Esophagus muscularis mucosa (tissue), 4 donors: Measurements from ENCODE around the gene DISC1. TPM values are rescaled to one million over a fixed set of nuclear protein-coding genes. Genes with fewer than 3 reads are reported as not detected.

Experiments
- DNase-seq: peaks from one replicate; pipeline ENCODE4 v3.0.0-alpha.2; 2017; ENCODE audit errors: extremely low spot score
- H3K27ac ChIP-seq, 4 donors: fragments of 200-600 bp; sonication (generic); replicated peaks in 1 of 4; 1 replicate in 3 of 4; 2 replicates in 1 of 4; pipeline ENCODE4 v1.5.1; 2016 to 2019; ENCODE audit warnings: mild to moderate bottlenecking in 1 of 4
- H3K27me3 ChIP-seq, 4 donors: fragments of 200-600 bp; sonication (generic); one replicate each; pipeline versions ENCODE4 v1.5.1 to v1.6.0; 2016 to 2019
- H3K36me3 ChIP-seq, 4 donors: fragments of 200-600 bp; sonication (generic); one replicate each; pipeline ENCODE4 v1.5.1; 2016 to 2019
- H3K4me1 ChIP-seq, 4 donors: fragments of 200-600 bp; sonication (generic); one replicate each; pipeline ENCODE4 v1.5.1; 2016 to 2019
- H3K4me3 ChIP-seq, 4 donors: fragments of 200-600 bp; sonication (generic); 1 replicate in 2 of 4; 2 replicates in 2 of 4; pipeline ENCODE4 v1.5.1; 2016 to 2019; ENCODE audit warnings: mild to moderate bottlenecking in 4 of 4, moderate library complexity in 1 of 4
- H3K9me3 ChIP-seq, 4 donors: fragments of 200-600 bp; sonication (generic); 1 replicate in 3 of 4; 2 replicates in 1 of 4; pipeline ENCODE4 v1.5.1; 2016 to 2019
- EP300 ChIP-seq: sonication (generic); formaldehyde crosslinking; IDR thresholded peaks from one replicate; pipeline ENCODE4 v1.6.1; 2017; ENCODE audit warnings: antibody characterized with exemption
- POLR2A ChIP-seq: fragments of 450-650 bp; IDR thresholded peaks from one replicate; pipeline ENCODE4 v1.6.1; 2017; ENCODE audit warnings: antibody characterized with exemption, moderate library complexity, mild to moderate bottlenecking, low read depth
- POLR2AphosphoS5 ChIP-seq, 2 donors: sonication (generic); formaldehyde crosslinking; IDR thresholded peaks; one replicate each; pipeline ENCODE4 v1.6.1; 2017; ENCODE audit warnings: antibody characterized with exemption in 2 of 2
- WGBS: methylation state at CpG from one replicate; pipeline ENCODE4 v1.1.5; 2018; 5-methylcytosine and 5-hydroxymethylcytosine counted together
- intact Hi-C: fragments of 100-400 bp; cut with DNase I; formaldehyde crosslinking; loops from one replicate; pipeline ENCODE4 v1.15.1; 2023
- total RNA-seq, 4 donors: library from RNA; depleted of rRNA; stranded (reverse); fragments of >200 nt; gene quantifications; one replicate each; pipeline versions ENCODE4 v1.1.0 to v1.2.1, GENCODE V29; 2016
- TF ChIP-seq, protein P1 (sequence below), 3 experiments: fragments of 200-600 bp in 2 of 3; fragments of 450-650 bp in 1 of 3; sonication (generic) in 2 of 3; IDR thresholded peaks; one replicate each; pipeline ENCODE4 v1.5.1; 2017 to 2019; ENCODE audit warnings: antibody characterized with exemption in 3 of 3, mild to moderate bottlenecking in 2 of 3, moderate library complexity in 1 of 3

DISC1 gene
- total RNA-seq, 4 donors from 2014 or later = 5.3 to 6.6 (median 6.2) TPM

DNA sequence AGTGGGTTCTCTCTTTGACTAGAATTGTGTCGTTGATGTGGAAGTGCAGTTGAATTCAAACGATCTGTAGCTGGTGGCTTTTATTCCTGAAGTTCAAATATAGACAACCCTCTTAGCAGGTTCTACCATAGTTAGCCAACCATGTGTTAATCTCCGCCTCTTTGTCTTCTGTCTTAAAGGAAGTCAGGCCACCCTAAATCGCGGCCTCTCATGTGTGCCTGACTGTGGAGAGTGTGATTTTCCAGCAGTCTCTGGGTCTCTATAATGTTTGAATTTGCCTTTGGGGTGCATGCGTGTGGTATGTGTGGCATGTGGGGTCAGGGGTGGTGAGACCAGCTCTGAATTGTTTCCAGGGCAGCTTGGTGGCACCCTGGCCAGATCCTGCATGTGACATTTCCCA, 244.9 kb downstream of the DISC1 start:
- Histone ChIP-seq H3K27ac (no peak overlapping the region), H3K9me3 (peaks cover 0 to 10% (median 0%) of the 10 kb centered on the region in 4 donors), H3K27me3 (no peaks in the 10 kb centered on the region), H3K36me3 (no peaks in the 10 kb centered on the region), H3K4me3 (no peak overlapping the region), H3K4me1 (peaks cover 9 to 17% (median 16%) of the 10 kb centered on the region in 4 donors)
- TF ChIP-seq, protein P1, sequence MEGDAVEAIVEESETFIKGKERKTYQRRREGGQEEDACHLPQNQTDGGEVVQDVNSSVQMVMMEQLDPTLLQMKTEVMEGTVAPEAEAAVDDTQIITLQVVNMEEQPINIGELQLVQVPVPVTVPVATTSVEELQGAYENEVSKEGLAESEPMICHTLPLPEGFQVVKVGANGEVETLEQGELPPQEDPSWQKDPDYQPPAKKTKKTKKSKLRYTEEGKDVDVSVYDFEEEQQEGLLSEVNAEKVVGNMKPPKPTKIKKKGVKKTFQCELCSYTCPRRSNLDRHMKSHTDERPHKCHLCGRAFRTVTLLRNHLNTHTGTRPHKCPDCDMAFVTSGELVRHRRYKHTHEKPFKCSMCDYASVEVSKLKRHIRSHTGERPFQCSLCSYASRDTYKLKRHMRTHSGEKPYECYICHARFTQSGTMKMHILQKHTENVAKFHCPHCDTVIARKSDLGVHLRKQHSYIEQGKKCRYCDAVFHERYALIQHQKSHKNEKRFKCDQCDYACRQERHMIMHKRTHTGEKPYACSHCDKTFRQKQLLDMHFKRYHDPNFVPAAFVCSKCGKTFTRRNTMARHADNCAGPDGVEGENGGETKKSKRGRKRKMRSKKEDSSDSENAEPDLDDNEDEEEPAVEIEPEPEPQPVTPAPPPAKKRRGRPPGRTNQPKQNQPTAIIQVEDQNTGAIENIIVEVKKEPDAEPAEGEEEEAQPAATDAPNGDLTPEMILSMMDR (IDR thresholded peaks at IDR 0.05) = no peak
- TF ChIP-seq POLR2A (no peak), EP300 (no peak), POLR2AphosphoS5 (IDR thresholded peaks at IDR 0.05) (no peak)
- 97% methylated on average over 6 of the region's 6 CpGs for WGBS
- DNase-seq = no peak
- intact Hi-C loops = no loop called here

- Histone ChIP-seq H3K36me3 (no peaks in the 10 kb centered on the region), H3K27ac (no peak overlapping the region), H3K4me1 (peaks cover 9 to 13% (median 12%) of the 10 kb centered on the region in 4 donors), H3K4me3 (no peak overlapping the region), H3K27me3 (no peaks in the 10 kb centered on the region), H3K9me3 (peaks cover 0 to 11% (median 0%) of the 10 kb centered on the region in 4 donors)
- no peak for DNase-seq
- WGBS = 76% methylated on average over 5 of the region's 5 CpGs
- TF ChIP-seq POLR2AphosphoS5 (IDR thresholded peaks at IDR 0.05) (no peak), EP300 (no peak), POLR2A (no peak)
- TF ChIP-seq, protein P1 (IDR thresholded peaks at IDR 0.05) = no peak
- intact Hi-C loops = no loop called here
Measured at GRCh38 chr1:231871878-231872277, 245.3 kb downstream of the DISC1 start.

DNA sequence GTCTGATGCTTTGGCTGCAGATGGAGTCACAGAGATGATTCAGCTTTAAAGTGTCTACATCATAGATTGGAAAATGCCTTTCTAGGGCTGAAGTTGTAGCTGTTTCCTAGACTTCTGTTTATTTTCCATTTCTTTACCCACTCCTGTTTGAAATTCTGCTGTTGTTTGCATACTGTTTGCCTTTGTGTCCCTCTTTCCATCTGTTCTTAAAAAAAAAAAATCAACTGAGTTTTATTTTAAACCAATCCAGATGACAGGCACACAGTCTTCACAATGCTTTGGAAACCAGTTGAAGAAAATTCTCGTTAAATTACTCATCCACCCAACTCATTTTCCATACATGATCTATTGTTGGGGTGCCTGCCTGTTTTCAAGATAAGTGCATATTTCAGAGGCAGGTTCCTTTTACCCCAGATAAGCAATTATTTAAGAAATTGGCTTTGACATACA, 245.9 kb downstream of the DISC1 start:
- WGBS = 87% methylated on average over 1 of the region's 1 CpG
- DNase-seq = no peak
- Histone ChIP-seq H3K36me3 (no peaks in the 10 kb centered on the region), H3K4me3 (no peak overlapping the region), H3K4me1 (peaks cover 3 to 7% (median 6%) of the 10 kb centered on the region in 4 donors), H3K27ac (no peak overlapping the region), H3K27me3 (no peaks in the 10 kb centered on the region), H3K9me3 (peaks cover 0 to 11% (median 0%) of the 10 kb centered on the region in 4 donors)
- no peak for TF ChIP-seq POLR2AphosphoS5 (IDR thresholded peaks at IDR 0.05)
- TF ChIP-seq EP300 = no peak
- TF ChIP-seq, protein P1 (IDR thresholded peaks at IDR 0.05) = no peak
- TF ChIP-seq POLR2A = no peak
- intact Hi-C loops = no loop called here

DNA sequence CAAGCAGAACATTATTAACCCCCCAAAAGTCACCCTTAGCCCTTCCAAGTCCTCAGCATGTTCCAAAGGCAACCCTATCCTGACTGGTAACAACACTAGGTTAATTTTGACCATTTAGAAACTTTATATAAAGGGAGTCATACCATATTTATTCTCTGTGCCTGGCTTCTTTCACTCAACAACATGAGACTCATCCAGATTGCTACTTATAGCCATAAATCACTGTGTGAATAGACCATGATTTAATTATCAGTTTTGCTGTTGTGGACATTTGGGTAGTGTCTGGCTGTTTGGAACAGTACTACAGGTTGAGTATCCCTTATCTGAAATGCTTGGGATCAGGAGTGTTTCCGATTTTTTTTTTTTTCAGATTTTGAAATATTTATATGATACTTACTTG, 252.1 kb downstream of the DISC1 start:
- no peak for TF ChIP-seq POLR2A
- TF ChIP-seq, protein P1 (IDR thresholded peaks at IDR 0.05) = no peak
- Histone ChIP-seq H3K4me1 (no peaks in the 10 kb centered on the region), H3K36me3 (no peaks in the 10 kb centered on the region), H3K4me3 (no peak overlapping the region), H3K27me3 (no peaks in the 10 kb centered on the region), H3K27ac (no peak overlapping the region), H3K9me3 (peaks cover 0 to 11% (median 0%) of the 10 kb centered on the region in 4 donors)
- intact Hi-C loops = no loop called here
- WGBS = 84% methylated on average over 1 of the region's 1 CpG
- DNase-seq = no peak

DNA sequence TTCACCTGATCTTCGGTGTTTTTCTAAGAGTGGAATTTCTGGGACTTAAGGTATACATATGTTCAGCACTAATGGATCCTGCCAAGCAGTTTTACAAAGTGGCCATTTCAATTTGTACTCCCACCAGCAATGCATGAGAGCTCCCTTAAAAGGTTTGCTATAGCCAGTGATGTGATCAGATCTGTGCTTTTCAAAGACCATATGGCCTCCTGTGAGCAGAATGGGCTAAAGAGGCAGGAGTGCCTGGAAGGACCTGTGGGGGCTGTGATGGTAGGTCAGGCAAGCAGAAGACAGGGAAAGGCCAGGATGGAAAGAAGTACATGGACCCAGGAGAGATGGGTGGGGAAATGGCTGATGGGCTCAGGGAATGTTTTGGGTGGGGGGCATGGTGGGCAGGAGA, 252.7 kb downstream of the DISC1 start:
- no peak overlapping the region for H3K27ac ChIP-seq
- DNase-seq = no peak
- H3K4me3 ChIP-seq = no peak overlapping the region
- H3K9me3 ChIP-seq = peaks cover 0 to 11% (median 0%) of the 10 kb centered on the region in 4 donors
- H3K4me1 ChIP-seq = no peaks in the 10 kb centered on the region
- TF ChIP-seq POLR2AphosphoS5 (IDR thresholded peaks at IDR 0.05) (no peak), POLR2A (no peak), EP300 (no peak)
- TF ChIP-seq, protein P1 (IDR thresholded peaks at IDR 0.05) = no peak
- WGBS = 100% methylated on average over 1 of the region's 1 CpG
- H3K27me3 ChIP-seq = no peaks in the 10 kb centered on the region
- H3K36me3 ChIP-seq = no peaks in the 10 kb centered on the region
- intact Hi-C loops = no loop called here
